ENCODE data around the gene GABRQ.

Gene GABRQ

DNA sequence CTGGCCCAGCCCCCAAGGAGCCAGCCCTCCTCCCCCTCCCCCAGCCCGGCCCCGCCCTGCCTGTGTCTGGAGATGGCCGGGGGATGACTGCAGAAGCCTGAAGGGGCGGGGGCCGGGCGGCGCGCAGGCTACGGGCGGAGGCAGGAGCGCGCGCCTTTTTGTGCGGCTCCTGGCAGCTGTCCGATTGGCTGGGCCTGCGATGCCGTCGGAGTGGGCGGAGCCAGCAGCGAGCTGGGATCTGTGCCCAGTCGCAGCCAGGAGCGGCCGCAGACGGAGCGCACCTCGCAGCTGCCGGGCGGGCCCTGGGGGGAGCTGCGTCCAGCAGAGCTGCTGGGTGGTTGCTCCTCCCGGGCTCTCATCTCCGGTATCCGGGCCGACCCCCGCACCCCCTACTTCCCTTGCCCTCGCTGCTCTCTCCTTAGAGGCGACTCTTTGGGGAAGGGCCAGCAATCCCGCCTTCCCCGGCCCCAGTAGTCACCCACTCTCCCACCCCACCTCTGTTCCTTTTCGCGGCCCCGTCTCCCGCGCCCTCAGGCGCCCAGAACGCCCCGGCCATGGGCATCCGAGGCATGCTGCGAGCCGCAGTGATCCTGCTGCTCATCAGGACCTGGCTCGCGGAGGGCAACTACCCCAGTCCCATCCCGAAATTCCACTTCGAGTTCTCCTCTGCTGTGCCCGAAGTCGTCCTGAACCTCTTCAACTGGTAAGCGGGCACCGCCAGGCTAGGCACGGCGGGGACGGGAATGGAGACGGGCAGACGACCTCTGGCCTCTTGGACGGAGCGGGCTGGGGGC, at the start of gene GABRQ:
Gene GABRQ, plus strand, starts transcription at position 247 of the 794 bp plus-strand sequence. Its CDS starts 308 bp downstream, at position 555.
- DNase-seq: peak in 6 of 10 donors; percentile 24 to 88 (median 53)
- intact Hi-C loops (cut with DNase I): loop anchor here (10.0 kb wide), 1 partner anchor 1483 kb away; no protein-coding TSS in a partner anchor

DNA sequence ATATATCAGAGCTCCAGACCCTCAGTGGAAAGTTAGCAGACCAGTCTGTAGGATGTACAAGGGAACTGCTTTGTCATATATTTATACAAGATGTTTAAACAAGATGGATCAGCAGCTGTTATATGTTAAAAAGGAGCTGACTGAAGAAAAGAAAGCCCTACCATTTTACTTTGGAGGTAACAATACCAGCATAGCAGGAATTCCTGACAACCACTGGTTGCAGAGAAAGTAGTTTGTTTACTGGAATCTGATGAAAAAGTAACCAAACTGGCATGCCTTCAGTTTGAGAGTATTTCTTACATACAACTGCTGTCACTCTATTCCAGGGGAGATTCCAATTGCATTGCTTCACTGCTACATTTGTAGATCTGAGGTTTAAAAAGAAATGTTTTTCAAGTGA, 49.5 kb upstream of the GABRQ start:
- intact Hi-C loops (cut with DNase I): no loop called here
- DNase-seq: no peak

DNA sequence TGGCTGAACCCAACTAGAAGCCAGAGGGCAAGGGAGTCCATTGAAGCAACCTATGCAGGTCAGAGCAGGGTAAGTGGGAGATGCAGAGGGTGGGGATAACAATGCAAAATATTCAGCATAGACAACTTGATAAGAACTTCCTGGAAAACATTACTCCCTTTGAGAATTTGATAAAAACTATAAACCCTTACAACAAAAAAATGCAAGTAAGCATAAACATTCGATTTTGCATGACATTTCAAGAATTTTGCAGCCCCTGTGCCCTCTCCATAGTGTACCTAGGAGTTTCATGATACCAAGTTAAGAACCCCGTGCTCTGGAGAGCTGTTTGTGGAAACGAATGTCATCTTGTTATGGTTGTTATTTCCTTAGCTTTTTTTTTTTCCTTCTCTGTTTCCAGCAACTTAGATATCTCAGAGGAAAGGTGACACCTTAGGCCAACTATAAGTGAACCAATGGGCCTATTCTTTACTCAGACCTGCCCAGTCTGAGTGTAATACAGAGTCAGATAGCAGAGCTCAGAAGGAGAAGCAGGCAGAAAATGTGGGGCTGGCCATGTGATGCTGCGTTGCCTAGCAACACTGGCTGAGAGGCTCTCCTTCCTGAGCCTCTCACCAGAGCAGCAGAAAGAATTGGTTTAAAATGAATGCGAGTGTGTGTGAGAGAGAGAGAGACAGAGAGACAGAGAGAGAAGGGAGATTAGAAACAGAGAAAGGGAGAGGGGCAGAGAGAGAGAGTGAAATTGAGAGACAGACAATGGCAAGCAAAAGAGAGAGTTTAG, 36.7 kb upstream of the GABRQ start:
- intact Hi-C loops (cut with DNase I): no loop called here
- peak; percentile 35 to 95 (median 64) for DNase-seq

DNA sequence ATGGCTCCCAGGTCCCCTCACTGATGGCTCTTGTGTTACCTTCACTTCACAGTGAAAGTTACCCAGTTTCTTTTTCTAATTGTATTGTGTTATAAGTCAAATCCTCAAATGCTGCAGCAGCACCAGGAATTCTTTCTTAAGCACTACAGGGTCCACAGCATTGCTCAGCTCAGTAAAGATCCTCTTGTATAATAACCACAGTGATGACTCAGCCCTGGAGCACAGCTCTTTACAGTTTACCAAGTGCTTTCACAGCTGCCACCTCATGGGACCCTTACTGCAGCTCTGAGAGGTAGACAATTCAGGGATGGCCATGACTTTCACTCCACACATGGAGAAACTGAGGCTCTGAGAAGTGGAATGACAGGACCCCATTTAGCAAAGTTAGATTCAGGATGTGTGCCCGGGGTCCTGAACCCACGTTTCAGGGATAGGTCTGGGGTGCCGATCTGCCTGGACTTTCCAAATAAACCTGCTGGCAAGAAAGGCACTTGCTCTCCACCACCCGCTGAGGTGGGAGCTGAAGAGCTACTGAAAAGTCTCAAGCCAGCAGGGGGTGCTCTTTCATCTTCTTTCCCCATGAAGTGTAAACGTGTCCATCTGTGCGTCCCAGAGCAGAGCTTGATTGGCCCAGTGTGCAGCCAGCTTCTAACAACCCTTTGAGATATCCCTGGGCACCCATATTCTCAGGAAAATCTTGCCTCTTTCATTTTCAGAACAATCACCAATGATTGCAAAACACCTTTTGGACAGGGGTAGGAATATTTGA, 35.7 kb upstream of the GABRQ start:
- intact Hi-C loops (cut with DNase I): no loop called here
- peak in 2 of 10 donors; percentile 2 to 13 for DNase-seq

DNA sequence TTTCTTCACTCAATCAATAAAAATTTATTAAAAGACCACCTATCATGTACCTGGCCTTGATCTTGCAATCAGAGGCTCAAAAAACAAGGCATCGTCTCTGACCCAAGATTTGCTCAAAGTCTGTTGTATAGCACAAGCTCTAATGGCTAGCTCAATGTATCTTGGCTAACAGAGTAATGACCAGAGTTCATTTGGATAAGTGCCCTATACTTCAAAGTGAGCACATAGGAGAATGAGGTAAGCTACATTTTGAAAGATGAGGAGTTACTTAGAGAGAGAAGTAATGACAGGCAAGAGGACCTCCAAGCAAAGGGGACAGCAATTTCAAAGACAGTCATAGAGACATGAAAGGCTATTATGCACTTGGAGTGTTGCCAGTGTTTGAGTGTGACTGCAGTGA, 22.9 kb upstream of the GABRQ start:
- DNase-seq: no peak
- intact Hi-C loops (cut with DNase I): no loop called here

DNA sequence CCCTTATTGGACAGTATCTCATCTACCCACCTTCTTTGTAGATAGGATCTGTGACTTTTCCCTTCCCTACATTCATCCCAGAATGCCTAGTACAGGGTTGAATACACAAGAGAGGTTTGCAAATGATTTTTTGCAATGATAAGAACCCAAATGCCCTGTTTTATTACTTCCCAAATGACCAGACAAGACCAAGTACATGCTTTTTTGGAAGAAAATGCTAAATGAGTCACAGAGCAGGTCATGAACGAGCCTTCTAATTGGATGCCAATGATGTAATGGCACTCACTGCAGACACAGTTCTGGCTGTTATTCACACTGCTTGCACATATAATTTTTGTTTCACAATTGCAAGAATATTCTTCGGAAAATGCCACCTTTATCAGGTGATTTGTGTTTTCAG, 17.8 kb upstream of the GABRQ start:
- DNase-seq: no peak
- intact Hi-C loops (cut with DNase I): no loop called here

DNA sequence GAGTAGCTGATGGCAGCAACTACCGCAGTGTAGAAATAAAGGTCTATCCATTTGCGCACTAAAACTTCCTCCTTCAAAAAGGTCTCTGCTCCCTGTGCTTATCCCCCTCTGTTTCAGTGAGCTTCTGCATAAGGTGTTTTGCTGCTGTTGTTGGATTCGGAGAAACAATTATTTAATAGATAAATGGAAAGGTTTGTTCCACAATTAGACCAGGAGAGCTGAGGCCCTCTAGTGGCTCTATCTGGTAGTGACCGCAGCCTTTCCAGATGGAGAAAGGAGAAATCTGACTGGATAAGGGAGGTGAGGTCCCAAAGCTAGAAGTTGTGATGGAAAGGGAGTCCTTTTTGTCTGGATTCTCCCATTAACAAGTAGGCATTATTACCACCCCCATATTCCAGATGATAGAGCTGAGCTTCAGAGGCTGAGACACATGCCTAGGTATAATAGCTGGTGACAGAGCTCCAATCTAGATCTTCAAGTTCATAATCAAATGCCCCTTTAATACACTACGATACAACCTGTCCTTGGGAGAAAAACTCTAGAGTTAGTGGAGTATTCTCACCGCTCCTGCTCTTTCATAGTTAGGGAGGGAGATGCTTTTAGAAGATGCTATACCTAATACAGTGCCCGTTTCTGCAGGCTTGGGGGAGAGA, 5.1 kb upstream of the GABRQ start:
- DNase-seq: peak in 9 of 10 donors; percentile 30 to 91 (median 68)
- intact Hi-C loops (cut with DNase I): loop anchor here (2.0 to 10.0 kb wide), 2 partner anchors 880 to 1478 kb away; no protein-coding TSS in a partner anchor

DNA sequence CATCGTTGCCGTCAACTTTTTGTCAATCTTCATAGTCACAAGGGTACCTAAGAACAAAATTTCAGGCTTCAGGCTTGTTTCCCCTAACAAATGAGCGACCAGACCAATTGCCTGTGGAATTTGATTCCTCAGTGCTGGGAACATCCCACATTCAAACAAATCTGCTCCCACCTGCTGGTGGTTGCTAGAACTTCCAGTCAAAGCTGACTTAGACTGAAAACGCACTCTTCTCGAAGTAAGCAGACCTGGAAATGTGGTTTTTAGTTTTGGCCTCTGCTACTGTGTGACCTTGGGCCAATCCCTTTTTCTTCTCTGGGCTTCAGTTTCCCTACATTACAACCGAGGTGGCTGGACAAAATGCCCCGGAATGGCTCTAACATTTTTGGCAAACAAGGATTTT, 1.8 kb upstream of the GABRQ start:
- DNase-seq: peak in 4 of 10 donors; percentile 34 to 81 (median 38)
- intact Hi-C loops (cut with DNase I): loop anchor here (10.0 kb wide), 1 partner anchor 1481 kb away; no protein-coding TSS in a partner anchor

DNA sequence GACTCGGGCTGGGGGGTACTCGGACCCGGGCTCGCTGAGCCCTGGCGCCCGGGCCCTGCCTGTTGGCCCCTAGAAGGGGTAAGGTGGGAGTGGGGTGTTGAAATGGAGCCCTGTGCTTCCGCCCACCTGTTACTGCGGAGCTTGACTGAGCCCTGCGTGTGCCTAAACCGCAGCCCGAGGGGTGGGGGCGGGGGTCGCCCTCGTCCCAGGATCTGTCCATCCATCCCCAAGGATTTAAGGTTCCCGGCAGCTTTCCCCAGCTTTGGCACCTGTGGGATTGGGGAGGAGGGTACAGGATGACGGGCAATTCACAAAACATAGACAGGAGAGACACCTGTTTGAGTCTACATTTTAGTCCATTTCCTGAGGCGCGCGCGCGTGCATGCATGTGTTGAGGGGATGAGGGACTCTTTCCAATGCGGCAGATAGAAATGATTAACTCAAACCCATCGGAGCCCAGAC, 779 bp downstream of the GABRQ start:
- intact Hi-C loops (cut with DNase I): loop anchor here (10.0 kb wide), 1 partner anchor 1484 kb away; no protein-coding TSS in a partner anchor
- DNase-seq: no peak

DNA sequence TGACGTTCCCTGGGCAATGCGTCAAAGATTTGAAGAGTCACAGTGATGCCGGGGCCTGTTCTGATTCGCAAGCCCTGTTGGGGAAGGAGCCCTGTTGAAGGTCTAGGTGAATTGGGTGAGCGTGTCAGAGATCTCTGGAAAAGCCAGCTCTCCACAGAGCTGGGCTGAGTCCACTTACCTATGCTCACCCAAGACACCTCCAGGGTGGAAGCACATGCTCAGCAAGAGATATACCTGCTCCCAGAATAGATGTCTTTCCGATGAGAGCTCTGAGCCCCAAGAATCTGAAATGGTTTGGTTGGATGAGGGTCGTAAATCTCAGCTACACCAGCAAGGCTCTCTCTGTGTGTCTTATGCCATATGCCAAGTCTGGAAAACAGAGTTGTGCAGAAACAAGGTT, 1.7 kb downstream of the GABRQ start:
- DNase-seq: no peak
- intact Hi-C loops (cut with DNase I): loop anchor here (10.0 kb wide), 1 partner anchor 1485 kb away; no protein-coding TSS in a partner anchor

DNA sequence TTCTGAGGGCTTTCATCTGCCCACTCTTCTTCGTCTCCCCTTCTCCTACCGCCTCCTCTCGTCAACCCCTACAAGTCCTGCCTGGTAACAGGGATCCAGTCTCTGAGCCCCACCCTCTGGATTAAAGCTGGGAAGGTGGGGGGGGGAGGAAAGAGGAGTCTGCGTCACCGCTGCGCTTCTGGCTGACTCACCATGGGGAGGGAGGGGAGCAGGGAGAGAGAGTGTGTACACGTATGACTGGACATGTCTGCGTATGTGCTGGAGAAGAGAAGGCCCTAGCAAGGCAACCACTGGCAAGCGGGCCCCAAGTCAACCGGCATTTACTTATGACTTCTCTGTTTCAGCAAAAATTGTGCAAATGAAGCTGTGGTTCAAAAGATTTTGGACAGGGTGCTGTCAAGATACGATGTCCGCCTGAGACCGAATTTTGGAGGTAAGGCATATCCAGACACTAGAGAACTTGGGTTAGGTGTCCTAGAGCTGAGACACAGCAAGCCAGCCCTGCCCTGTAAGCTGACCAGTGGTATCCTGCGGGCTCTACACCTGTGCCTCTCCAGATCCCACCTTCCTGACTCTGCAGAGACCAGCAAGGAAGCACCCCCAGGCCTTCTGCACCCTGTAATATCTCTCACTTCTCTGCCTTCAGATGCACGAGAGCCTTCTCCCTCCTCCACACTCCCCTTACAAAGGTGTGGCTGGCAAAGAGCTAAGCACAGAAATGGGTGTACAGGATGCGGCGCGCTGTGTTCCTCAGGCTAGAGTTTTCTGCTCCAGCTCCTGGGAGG, 2.5 kb downstream of the GABRQ start:
- intact Hi-C loops (cut with DNase I): loop anchor here (5.0 kb wide), 1 partner anchor 192 kb away; the partner anchor contains the start of genes CETN2 and NSDHL
- DNase-seq: no peak

DNA sequence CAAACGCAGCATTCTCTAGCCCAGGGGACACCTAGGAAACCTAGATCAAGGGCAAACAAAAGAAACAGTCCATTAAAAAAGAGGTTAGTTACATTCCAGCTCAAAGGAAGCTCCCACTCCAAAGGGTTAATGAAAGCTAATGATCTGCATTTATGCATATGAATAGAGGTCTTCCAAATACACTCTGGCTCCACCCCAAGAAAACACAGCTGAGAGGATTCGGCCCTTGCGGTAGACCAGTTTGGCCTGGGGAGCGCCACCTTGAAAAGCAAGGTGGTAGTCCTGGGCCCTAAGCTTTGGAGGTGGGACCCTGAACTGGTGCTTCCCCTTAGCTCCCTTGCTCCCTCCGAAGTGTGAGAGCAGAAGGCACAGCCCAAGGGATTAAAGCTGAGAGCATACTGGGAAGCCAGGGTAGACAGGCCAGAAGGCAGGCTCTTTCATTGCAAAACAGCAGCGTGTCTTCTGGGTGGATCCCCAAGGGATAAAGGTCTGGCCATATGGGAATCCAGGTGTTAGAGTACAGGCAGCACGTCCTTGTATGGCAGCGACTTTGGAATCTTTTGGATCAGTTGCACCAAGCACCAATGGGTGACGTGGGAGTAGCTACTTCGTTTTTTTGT, 3.7 kb downstream of the GABRQ start:
- intact Hi-C loops (cut with DNase I): loop anchor here (5.0 kb wide), 1 partner anchor 191 kb away; the partner anchor contains the start of genes CETN2 and NSDHL
- DNase-seq: no peak

DNA sequence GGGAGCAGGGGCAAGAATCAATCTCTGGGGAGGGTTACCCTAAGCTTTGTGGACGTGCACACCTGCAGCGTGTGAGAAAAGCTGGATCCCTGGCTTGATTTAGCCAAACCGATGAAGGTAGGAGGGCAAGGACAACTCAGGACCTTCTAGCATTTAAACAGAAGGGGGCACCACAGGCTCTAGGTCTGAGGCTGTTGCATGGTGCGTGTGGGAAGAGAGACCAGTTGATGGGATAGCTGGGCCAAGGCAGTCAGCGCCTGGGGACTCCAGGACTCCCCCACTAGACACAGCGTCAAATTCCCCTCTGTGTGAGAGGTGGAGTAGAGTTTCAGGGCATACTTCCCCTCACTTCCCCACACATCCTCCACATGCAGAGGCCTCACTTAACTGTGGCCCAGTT, 4.3 kb downstream of the GABRQ start:
- peak in 5 of 10 donors; percentile 15 to 85 (median 44) for DNase-seq
- intact Hi-C loops (cut with DNase I): loop anchor here (1.0 to 5.0 kb wide), 2 partner anchors 175 to 190 kb away; partner anchors contain the start of genes CETN2 and NSDHL

DNA sequence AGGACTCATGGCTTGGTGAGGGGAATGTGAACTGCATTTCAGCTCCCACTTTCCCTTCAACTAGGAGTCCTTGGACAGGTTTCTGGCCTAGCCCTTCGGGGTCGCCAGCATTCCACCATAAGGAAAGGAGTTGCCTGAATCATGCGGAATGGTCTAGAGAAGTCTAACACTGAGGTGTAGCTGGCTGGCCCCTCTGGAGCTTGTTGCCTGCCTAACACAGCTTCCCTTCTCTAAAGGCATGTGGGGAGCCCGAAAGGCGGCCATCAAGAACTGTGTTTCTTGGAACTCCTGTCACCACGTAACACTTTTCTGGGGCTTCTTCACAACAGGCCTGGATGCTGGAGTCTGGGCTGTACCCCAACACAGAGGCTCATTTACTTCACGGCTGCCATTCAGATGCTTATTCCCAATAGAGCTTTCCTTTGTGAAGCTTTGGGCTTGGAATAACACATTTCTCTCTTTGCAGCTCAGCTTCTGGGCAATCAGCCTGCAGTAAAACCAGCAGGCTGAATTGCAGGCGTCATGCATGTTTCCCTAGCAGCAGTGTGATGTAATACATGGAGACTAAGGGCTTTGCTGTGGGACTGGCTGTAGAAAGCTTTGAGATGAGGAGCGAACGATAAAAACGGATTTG, 5.4 kb downstream of the GABRQ start:
- intact Hi-C loops (cut with DNase I): loop anchor here (1.0 to 5.0 kb wide), 2 partner anchors 174 to 189 kb away; partner anchors contain the start of genes CETN2 and NSDHL
- peak in 4 of 10 donors; percentile 8 to 86 (median 18) for DNase-seq

DNA sequence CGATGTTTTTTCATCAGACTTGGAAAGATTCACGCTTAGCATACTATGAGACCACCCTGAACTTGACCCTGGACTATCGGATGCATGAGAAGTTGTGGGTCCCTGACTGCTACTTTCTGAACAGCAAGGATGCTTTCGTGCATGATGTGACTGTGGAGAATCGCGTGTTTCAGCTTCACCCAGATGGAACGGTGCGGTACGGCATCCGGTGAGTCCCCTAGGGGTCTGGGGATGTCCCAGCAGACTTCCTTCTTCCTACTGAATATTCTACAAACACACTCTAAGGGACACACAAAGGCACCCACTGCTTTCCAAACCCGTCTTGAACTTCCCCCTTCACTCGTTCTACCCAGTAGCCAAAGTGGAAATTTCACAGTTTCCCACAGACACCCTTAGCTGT, 9.3 kb downstream of the GABRQ start:
- intact Hi-C loops (cut with DNase I): no loop called here

DNA sequence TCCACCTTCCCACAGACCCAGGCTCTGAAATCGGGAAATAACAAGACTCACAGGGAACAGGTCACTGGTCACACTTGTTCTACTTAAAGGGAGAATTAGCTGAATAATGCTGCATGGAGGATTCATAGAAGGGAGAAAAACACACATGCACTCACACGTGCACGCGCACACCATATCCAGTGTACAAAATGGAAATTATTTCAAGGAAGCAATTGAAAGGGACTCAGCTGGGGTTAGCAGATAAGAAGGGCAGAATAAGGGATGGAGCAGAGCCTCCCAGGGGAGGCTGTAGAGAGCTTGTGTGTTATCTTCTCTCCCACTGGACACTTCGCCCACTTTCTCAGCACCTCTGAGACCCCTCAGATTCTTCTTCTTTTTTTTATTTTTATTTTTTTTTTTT, 10.3 kb downstream of the GABRQ start:
- intact Hi-C loops (cut with DNase I): no loop called here
- DNase-seq: no peak

More for the DNA sequence above, 9.3 kb downstream of the GABRQ start:
- DNase-seq: no peak

DNA sequence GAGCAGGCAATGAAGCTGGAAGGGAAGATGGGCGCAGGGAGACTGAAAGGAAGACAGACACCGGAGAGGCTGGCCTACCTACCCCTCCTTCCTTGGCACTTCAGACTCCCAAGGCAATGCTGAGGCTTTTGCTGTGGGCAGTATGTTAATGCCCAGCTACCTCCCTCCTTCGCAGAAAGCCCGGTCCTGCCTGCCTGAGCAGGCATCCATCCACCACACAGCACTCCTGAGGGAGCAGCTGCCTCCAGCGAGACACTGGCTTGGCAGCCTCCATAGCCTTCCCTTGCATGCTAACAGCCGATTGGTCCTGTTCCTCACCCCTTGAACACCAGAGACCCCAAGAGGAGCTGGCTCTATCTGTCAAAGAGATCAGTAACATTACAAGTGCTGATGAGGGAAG, 14.4 kb downstream of the GABRQ start:
- DNase-seq: peak in 1 of 10 donors; percentile 77
- intact Hi-C loops (cut with DNase I): no loop called here

DNA sequence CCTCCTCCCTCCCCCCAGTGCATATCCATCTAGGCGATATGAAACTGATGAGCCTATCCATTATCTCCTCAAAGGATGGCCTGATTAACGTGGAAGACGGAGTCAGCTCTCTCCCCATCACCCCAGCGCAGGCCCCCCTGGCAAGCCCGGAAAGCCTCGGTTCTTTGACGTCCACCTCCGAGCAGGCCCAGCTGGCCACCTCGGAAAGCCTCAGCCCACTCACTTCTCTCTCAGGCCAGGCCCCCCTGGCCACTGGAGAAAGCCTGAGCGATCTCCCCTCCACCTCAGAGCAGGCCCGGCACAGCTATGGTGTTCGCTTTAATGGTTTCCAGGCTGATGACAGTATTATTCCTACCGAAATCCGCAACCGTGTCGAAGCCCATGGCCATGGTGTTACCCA, 14.8 kb downstream of the GABRQ start:
- DNase-seq: no peak
- intact Hi-C loops (cut with DNase I): no loop called here

All from posterior cingulate gyrus (tissue), 11 donors.